Esophagus muscularis mucosa (tissue), 4 donors: Measurements from ENCODE around the gene EXOSC5. TPM values are rescaled to one million over a fixed set of nuclear protein-coding genes. Genes with fewer than 3 reads are reported as not detected.
A peak's percentile ranks its signal among the peaks of the same experiment; 100 is the strongest.

Experiments used
- DNase-seq: peaks from one replicate; pipeline ENCODE4 v3.0.0-alpha.2; 2017; ENCODE audit errors: extremely low spot score
- H3K27ac ChIP-seq, 4 donors: fragments of 200-600 bp; sonication (generic); replicated peaks in 1 of 4; 1 replicate in 3 of 4; 2 replicates in 1 of 4; pipeline ENCODE4 v1.5.1; 2016 to 2019; ENCODE audit warnings: mild to moderate bottlenecking in 1 of 4
- H3K27me3 ChIP-seq, 4 donors: fragments of 200-600 bp; sonication (generic); one replicate each; pipeline versions ENCODE4 v1.5.1 to v1.6.0; 2016 to 2019
- H3K36me3 ChIP-seq, 4 donors: fragments of 200-600 bp; sonication (generic); one replicate each; pipeline ENCODE4 v1.5.1; 2016 to 2019
- H3K4me1 ChIP-seq, 4 donors: fragments of 200-600 bp; sonication (generic); one replicate each; pipeline ENCODE4 v1.5.1; 2016 to 2019
- H3K4me3 ChIP-seq, 4 donors: fragments of 200-600 bp; sonication (generic); 1 replicate in 2 of 4; 2 replicates in 2 of 4; pipeline ENCODE4 v1.5.1; 2016 to 2019; ENCODE audit warnings: mild to moderate bottlenecking in 4 of 4, moderate library complexity in 1 of 4
- H3K9me3 ChIP-seq, 4 donors: fragments of 200-600 bp; sonication (generic); 1 replicate in 3 of 4; 2 replicates in 1 of 4; pipeline ENCODE4 v1.5.1; 2016 to 2019
- EP300 ChIP-seq: sonication (generic); formaldehyde crosslinking; IDR thresholded peaks from one replicate; pipeline ENCODE4 v1.6.1; 2017; ENCODE audit warnings: antibody characterized with exemption
- POLR2A ChIP-seq: fragments of 450-650 bp; IDR thresholded peaks from one replicate; pipeline ENCODE4 v1.6.1; 2017; ENCODE audit warnings: antibody characterized with exemption, moderate library complexity, mild to moderate bottlenecking, low read depth
- POLR2AphosphoS5 ChIP-seq, 2 donors: sonication (generic); formaldehyde crosslinking; IDR thresholded peaks; one replicate each; pipeline ENCODE4 v1.6.1; 2017; ENCODE audit warnings: antibody characterized with exemption in 2 of 2
- WGBS: methylation state at CpG from one replicate; pipeline ENCODE4 v1.1.5; 2018; 5-methylcytosine and 5-hydroxymethylcytosine counted together
- intact Hi-C: fragments of 100-400 bp; cut with DNase I; formaldehyde crosslinking; loops from one replicate; pipeline ENCODE4 v1.15.1; 2023
- total RNA-seq, 4 donors: library from RNA; depleted of rRNA; stranded (reverse); fragments of >200 nt; gene quantifications; one replicate each; pipeline versions ENCODE4 v1.1.0 to v1.2.1, GENCODE V29; 2016
- TF ChIP-seq, protein P1 (sequence below), 3 experiments: fragments of 200-600 bp in 2 of 3; fragments of 450-650 bp in 1 of 3; sonication (generic) in 2 of 3; IDR thresholded peaks; one replicate each; pipeline ENCODE4 v1.5.1; 2017 to 2019; ENCODE audit warnings: antibody characterized with exemption in 3 of 3, mild to moderate bottlenecking in 2 of 3, moderate library complexity in 1 of 3

Gene EXOSC5
- total RNA-seq, 4 donors from 2014 or later = 11.2 to 15.2 (median 13.2) TPM

- peak; percentile 95 for DNase-seq
- 11% methylated on average over 8 of the region's 19 CpGs for WGBS
- Histone ChIP-seq H3K36me3 (peaks cover 35 to 66% (median 56%) of the 10 kb centered on the region in 4 donors), H3K4me3 (peak within 1 kb of the TSS; percentile 56 to 71 (median 62)), H3K27me3 (no peaks in the 10 kb centered on the region), H3K27ac (peak within 1 kb of the TSS; percentile 82 to 86 (median 86)), H3K4me1 (peaks cover 47 to 54% (median 50%) of the 10 kb centered on the region in 4 donors), H3K9me3 (no peaks in the 10 kb centered on the region)
- intact Hi-C loops = loop anchor here (5.0 kb wide), 1 partner anchor 75 kb away; the partner anchor contains the start of gene TGFB1
- no peak for TF ChIP-seq EP300
- TF ChIP-seq POLR2AphosphoS5 (IDR thresholded peaks at IDR 0.05) = peak; percentile 76 to 89
- TF ChIP-seq, protein P1, sequence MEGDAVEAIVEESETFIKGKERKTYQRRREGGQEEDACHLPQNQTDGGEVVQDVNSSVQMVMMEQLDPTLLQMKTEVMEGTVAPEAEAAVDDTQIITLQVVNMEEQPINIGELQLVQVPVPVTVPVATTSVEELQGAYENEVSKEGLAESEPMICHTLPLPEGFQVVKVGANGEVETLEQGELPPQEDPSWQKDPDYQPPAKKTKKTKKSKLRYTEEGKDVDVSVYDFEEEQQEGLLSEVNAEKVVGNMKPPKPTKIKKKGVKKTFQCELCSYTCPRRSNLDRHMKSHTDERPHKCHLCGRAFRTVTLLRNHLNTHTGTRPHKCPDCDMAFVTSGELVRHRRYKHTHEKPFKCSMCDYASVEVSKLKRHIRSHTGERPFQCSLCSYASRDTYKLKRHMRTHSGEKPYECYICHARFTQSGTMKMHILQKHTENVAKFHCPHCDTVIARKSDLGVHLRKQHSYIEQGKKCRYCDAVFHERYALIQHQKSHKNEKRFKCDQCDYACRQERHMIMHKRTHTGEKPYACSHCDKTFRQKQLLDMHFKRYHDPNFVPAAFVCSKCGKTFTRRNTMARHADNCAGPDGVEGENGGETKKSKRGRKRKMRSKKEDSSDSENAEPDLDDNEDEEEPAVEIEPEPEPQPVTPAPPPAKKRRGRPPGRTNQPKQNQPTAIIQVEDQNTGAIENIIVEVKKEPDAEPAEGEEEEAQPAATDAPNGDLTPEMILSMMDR (IDR thresholded peaks at IDR 0.05) = no peak
Observed at GRCh38 chr19:41426952-41427646, 29.9 kb upstream of the EXOSC5 start, which contains the start of gene B3GNT8. Gene B3GNT8 (minus strand): TSS chr19:41427374. CDS start chr19:41426778, 596 bp downstream.

GRCh38 chr19:41426116-41426841, 29.1 kb upstream of the EXOSC5 start:
- Histone ChIP-seq H3K4me1 (peaks cover 45 to 56% (median 48%) of the 10 kb centered on the region in 4 donors), H3K36me3 (peaks cover 30 to 66% (median 55%) of the 10 kb centered on the region in 4 donors), H3K27me3 (no peaks in the 10 kb centered on the region), H3K27ac (peak overlapping the region; percentile 82 to 86 (median 86)), H3K4me3 (peak overlapping the region; percentile 56 to 71 (median 62)), H3K9me3 (no peaks in the 10 kb centered on the region)
- intact Hi-C loops = loop anchor here (5.0 kb wide), 1 partner anchor 74 kb away; the partner anchor contains the start of gene TGFB1
- WGBS = 69% methylated on average over 7 of the region's 36 CpGs
- TF ChIP-seq POLR2AphosphoS5 (IDR thresholded peaks at IDR 0.05) (no peak), POLR2A (no peak), EP300 (no peak)
- TF ChIP-seq, protein P1 (IDR thresholded peaks at IDR 0.05) = no peak
- DNase-seq = no peak

GRCh38 chr19:41425174-41426115, 28.3 kb upstream of the EXOSC5 start:
- no peak for DNase-seq
- intact Hi-C loops = loop anchor here (5.0 kb wide), 1 partner anchor 73 kb away; the partner anchor contains the start of gene TGFB1
- 92% methylated on average over 8 of the region's 28 CpGs for WGBS
- no peaks in the 10 kb centered on the region for H3K9me3 ChIP-seq
- no peaks in the 10 kb centered on the region for H3K27me3 ChIP-seq
- peaks cover 25 to 66% (median 58%) of the 10 kb centered on the region in 4 donors for H3K36me3 ChIP-seq
- peaks cover 42 to 56% (median 45%) of the 10 kb centered on the region in 4 donors for H3K4me1 ChIP-seq
- no peak overlapping the region for H3K4me3 ChIP-seq
- no peak for TF ChIP-seq EP300
- peak overlapping the region in 1 of 4 donors; percentile 82 for H3K27ac ChIP-seq

- 86% methylated on average over 17 of the region's 21 CpGs for WGBS
- no peak overlapping the region for H3K27ac ChIP-seq
- peaks cover 34 to 72% (median 64%) of the 10 kb centered on the region in 4 donors for H3K36me3 ChIP-seq
Observed at GRCh38 chr19:41424335-41425173, 27.4 kb upstream of the EXOSC5 start.

More at GRCh38 chr19:41424335-41425173, 27.4 kb upstream of the EXOSC5 start:
- Histone ChIP-seq H3K27me3 (no peaks in the 10 kb centered on the region), H3K4me1 (peaks cover 42 to 56% (median 45%) of the 10 kb centered on the region in 4 donors), H3K9me3 (no peaks in the 10 kb centered on the region), H3K4me3 (no peak overlapping the region)
- no peak for DNase-seq
- intact Hi-C loops = loop anchor here (5.0 kb wide), 1 partner anchor 72 kb away; the partner anchor contains the start of gene TGFB1
- TF ChIP-seq, protein P1 (IDR thresholded peaks at IDR 0.05) = no peak
- TF ChIP-seq POLR2AphosphoS5 (IDR thresholded peaks at IDR 0.05) = no peak
- no peak for TF ChIP-seq EP300
